ENCODE measurements around the gene ZNF516. TPM values are rescaled to one million over a fixed set of nuclear protein-coding genes. Genes with fewer than 3 reads are reported as not detected.

The ZNF516 gene
- total and polyA plus RNA-seq, 7 experiments from 2014 or later: 1.9 to 60.4 (median 21.7) TPM

GRCh38 chr18:76463358-76463757 is 31.7 kb downstream of the ZNF516 start:
- no peak for ATAC-seq
- no peaks in the 10 kb centered on the region for H3K27me3 ChIP-seq (ENCODE audit: control insufficient read depth in 2 of 2, insufficient read depth in 2 of 2, low read length in 2 of 2)
- H3K27ac ChIP-seq (ENCODE audit: low read depth, low read length): no peak overlapping the region
- H3K4me3 ChIP-seq (ENCODE audit: low read length): no peak overlapping the region
- peak overlapping the region in 1 of 9 donors; percentile 38 for H3K27ac Mint-ChIP-seq
- no peak for DNase-seq
- ChIA-PET CTCF (interaction anchor here (0.6 kb wide), 1 partner anchor 1229 kb away, joined by 3 read pairs; no protein-coding TSS in a partner anchor), POLR2A (no interaction called here)
- H3K36me3 ChIP-seq (ENCODE audit: control insufficient read depth in 2 of 3, insufficient read depth in 3 of 3, low read length in 3 of 3): peaks cover 0 to 9% (median 3%) of the 10 kb centered on the region in 3 experiments
- H3K4me3 Mint-ChIP-seq: no peak overlapping the region
- H3K36me3 Mint-ChIP-seq: peaks cover 0 to 32% (median 0%) of the 10 kb centered on the region in 5 donors
- peaks cover 0 to 15% of the 10 kb centered on the region in 2 donors for H3K4me1 ChIP-seq (ENCODE audit: control insufficient read depth in 2 of 2, insufficient read depth in 2 of 2, low read length in 2 of 2)
- no peaks in the 10 kb centered on the region for H3K9me3 ChIP-seq (ENCODE audit: control insufficient read depth in 2 of 3, low read length in 3 of 3)
- peaks cover 9 to 42% (median 34%) of the 10 kb centered on the region in 7 donors for H3K4me1 Mint-ChIP-seq
- H3K27me3 Mint-ChIP-seq: no peaks in the 10 kb centered on the region
- intact Hi-C loops (cut with micrococcal nuclease): no loop called here
- H3K9me3 Mint-ChIP-seq: no peaks in the 10 kb centered on the region

DNA sequence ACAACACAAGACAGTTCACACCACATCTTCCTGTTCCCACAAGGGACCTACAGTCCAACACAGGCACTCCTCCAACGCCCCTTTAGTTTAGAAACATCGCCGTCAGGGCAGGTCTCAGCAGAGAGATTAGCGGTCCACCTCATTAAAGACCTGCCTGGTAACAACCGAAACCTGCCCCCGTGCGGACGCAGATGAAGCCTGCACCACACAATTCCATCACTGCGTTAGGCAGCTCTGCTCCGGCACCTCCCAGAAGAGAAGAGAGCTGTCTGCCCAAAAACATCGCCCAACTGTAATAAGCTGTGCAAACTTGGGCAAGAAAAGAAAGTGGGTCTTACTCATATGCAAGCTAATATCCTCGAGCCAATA is 32.7 kb downstream of the ZNF516 start:
- DNase-seq: no peak
- H3K27me3 Mint-ChIP-seq: no peaks in the 10 kb centered on the region
- ATAC-seq: no peak
- intact Hi-C loops (cut with micrococcal nuclease): no loop called here
- no peaks in the 10 kb centered on the region for H3K9me3 Mint-ChIP-seq
- Histone ChIP-seq H3K4me1 (ENCODE audit: control insufficient read depth in 2 of 2, insufficient read depth in 2 of 2, low read length in 2 of 2) (peaks cover 0 to 4% of the 10 kb centered on the region in 2 donors), H3K36me3 (ENCODE audit: control insufficient read depth in 2 of 3, insufficient read depth in 3 of 3, low read length in 3 of 3) (peaks cover 0 to 9% (median 3%) of the 10 kb centered on the region in 3 experiments), H3K27me3 (ENCODE audit: control insufficient read depth in 2 of 2, insufficient read depth in 2 of 2, low read length in 2 of 2) (no peaks in the 10 kb centered on the region), H3K9me3 (ENCODE audit: control insufficient read depth in 2 of 3, low read length in 3 of 3) (no peaks in the 10 kb centered on the region), H3K27ac (ENCODE audit: low read depth, low read length) (no peak overlapping the region), H3K4me3 (ENCODE audit: low read length) (no peak overlapping the region)
- POLR2A ChIA-PET: no interaction called here
- CTCF ChIA-PET: no interaction called here
- H3K27ac Mint-ChIP-seq: peak overlapping the region in 2 of 9 donors; percentile 29 to 46
- H3K4me3 Mint-ChIP-seq: no peak overlapping the region
- peaks cover 0 to 33% (median 0%) of the 10 kb centered on the region in 5 donors for H3K36me3 Mint-ChIP-seq
- peaks cover 1 to 32% (median 24%) of the 10 kb centered on the region in 7 donors for H3K4me1 Mint-ChIP-seq

DNA sequence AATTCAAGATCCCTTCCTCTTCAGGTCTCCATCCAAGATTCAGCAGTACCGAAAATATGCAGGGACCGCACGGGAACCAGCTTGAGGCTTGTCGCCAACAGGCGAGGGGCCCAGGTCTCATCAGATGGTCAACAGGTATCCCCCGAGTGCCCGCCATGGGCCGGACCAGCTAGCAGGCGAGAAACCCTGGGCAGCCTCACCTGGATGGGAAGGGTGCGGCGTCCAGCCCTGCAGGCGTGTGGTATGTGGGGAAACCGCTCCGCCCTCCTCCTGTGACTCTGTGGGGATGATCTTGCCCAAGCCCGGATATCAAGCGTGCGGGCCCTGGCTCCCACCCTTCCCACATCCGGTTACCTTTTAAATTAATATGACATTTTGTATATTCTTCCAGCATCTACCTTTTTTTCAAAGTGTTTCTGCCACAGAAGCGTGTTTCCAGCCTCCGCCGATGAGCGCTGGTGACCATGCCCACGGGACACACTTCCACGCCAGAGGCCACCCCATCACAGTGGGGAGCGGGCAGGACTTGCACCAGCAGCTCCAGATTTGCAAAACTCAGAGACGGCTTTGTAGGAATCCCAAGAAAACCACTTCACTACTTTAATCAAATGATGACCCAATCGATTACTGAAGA is 33.2 kb downstream of the ZNF516 start:
- ChIA-PET CTCF (no interaction called here), POLR2A (no interaction called here)
- H3K36me3 Mint-ChIP-seq: peaks cover 0 to 33% (median 0%) of the 10 kb centered on the region in 5 donors
- H3K4me1 ChIP-seq (ENCODE audit: control insufficient read depth in 2 of 2, insufficient read depth in 2 of 2, low read length in 2 of 2): peaks cover 0 to 2% of the 10 kb centered on the region in 2 donors
- H3K36me3 ChIP-seq (ENCODE audit: control insufficient read depth in 2 of 3, insufficient read depth in 3 of 3, low read length in 3 of 3): peaks cover 0 to 9% (median 3%) of the 10 kb centered on the region in 3 experiments
- no peaks in the 10 kb centered on the region for H3K27me3 ChIP-seq (ENCODE audit: control insufficient read depth in 2 of 2, insufficient read depth in 2 of 2, low read length in 2 of 2)
- no peaks in the 10 kb centered on the region for H3K9me3 Mint-ChIP-seq
- ATAC-seq (no peak), DNase-seq (no peak)
- H3K4me3 ChIP-seq (ENCODE audit: low read length): no peak overlapping the region
- H3K9me3 ChIP-seq (ENCODE audit: control insufficient read depth in 2 of 3, low read length in 3 of 3): no peaks in the 10 kb centered on the region
- peaks cover 0 to 33% (median 26%) of the 10 kb centered on the region in 7 donors for H3K4me1 Mint-ChIP-seq
- no peak overlapping the region for H3K4me3 Mint-ChIP-seq
- intact Hi-C loops (cut with micrococcal nuclease): no loop called here
- no peaks in the 10 kb centered on the region for H3K27me3 Mint-ChIP-seq
- no peak overlapping the region for H3K27ac ChIP-seq (ENCODE audit: low read depth, low read length)
- peak overlapping the region in 1 of 9 donors; percentile 46 for H3K27ac Mint-ChIP-seq

DNA sequence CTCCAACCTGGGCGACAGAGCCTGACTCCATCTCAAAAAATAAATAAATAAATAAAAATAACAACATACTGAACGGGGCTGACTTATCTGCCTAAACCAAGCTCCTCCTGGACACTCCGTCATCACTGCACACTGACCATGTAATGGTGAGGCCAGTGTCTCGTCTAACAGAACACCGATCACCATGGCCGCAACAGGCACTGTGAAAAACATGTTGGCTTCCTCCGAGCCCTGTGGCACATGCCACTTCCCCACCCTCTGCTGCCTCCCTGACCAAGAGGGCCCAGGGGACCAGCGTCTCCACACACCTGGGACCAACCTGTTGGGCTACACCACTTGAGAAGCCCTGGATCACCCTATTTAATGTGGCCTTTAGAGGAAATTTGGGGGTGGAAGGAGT is 33.9 kb downstream of the ZNF516 start:
- Histone ChIP-seq H3K27ac (ENCODE audit: low read depth, low read length) (no peak overlapping the region), H3K4me3 (ENCODE audit: low read length) (no peak overlapping the region), H3K36me3 (ENCODE audit: control insufficient read depth in 2 of 3, insufficient read depth in 3 of 3, low read length in 3 of 3) (peaks cover 0 to 9% (median 3%) of the 10 kb centered on the region in 3 experiments), H3K9me3 (ENCODE audit: control insufficient read depth in 2 of 3, low read length in 3 of 3) (no peaks in the 10 kb centered on the region), H3K4me1 (ENCODE audit: control insufficient read depth in 2 of 2, insufficient read depth in 2 of 2, low read length in 2 of 2) (no peaks in the 10 kb centered on the region), H3K27me3 (ENCODE audit: control insufficient read depth in 2 of 2, insufficient read depth in 2 of 2, low read length in 2 of 2) (no peaks in the 10 kb centered on the region)
- H3K9me3 Mint-ChIP-seq: no peaks in the 10 kb centered on the region
- peaks cover 0 to 33% (median 0%) of the 10 kb centered on the region in 5 donors for H3K36me3 Mint-ChIP-seq
- CTCF ChIA-PET: no interaction called here
- POLR2A ChIA-PET: no interaction called here
- H3K4me3 Mint-ChIP-seq: no peak overlapping the region
- no peak for ATAC-seq
- H3K27ac Mint-ChIP-seq: no peak overlapping the region
- H3K27me3 Mint-ChIP-seq: no peaks in the 10 kb centered on the region
- DNase-seq: no peak
- intact Hi-C loops (cut with micrococcal nuclease): no loop called here
- peaks cover 0 to 28% (median 21%) of the 10 kb centered on the region in 7 donors for H3K4me1 Mint-ChIP-seq

DNA sequence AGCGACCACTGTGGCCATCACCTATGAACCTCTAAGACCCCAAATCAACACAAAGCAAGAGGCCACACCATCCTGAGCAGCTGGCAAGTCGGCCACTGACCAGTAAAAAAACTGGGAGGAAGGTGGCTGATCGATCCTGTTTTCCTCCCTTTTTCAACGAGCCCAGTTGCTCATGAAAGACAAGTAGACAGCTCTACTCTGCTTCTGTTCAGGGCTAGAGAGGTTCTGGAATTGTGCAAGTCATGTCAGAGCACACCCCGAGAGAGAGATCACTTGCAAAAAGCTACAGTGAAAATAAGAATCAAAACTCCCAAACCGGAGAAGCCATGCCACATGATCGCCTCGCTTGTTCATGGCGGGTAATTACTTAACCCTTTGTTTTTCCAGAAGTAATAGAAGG is 34.6 kb downstream of the ZNF516 start:
- Histone ChIP-seq H3K27me3 (ENCODE audit: control insufficient read depth in 2 of 2, insufficient read depth in 2 of 2, low read length in 2 of 2) (no peaks in the 10 kb centered on the region), H3K4me3 (ENCODE audit: low read length) (no peak overlapping the region), H3K4me1 (ENCODE audit: control insufficient read depth in 2 of 2, insufficient read depth in 2 of 2, low read length in 2 of 2) (no peaks in the 10 kb centered on the region), H3K27ac (ENCODE audit: low read depth, low read length) (no peak overlapping the region), H3K9me3 (ENCODE audit: control insufficient read depth in 2 of 3, low read length in 3 of 3) (no peaks in the 10 kb centered on the region), H3K36me3 (ENCODE audit: control insufficient read depth in 2 of 3, insufficient read depth in 3 of 3, low read length in 3 of 3) (peaks cover 0 to 9% (median 3%) of the 10 kb centered on the region in 3 experiments)
- intact Hi-C loops (cut with micrococcal nuclease): no loop called here
- CTCF ChIA-PET: no interaction called here
- no peak for DNase-seq
- Mint-ChIP-seq H3K36me3 (peaks cover 0 to 33% (median 0%) of the 10 kb centered on the region in 5 donors), H3K9me3 (no peaks in the 10 kb centered on the region), H3K27me3 (no peaks in the 10 kb centered on the region), H3K4me3 (no peak overlapping the region), H3K4me1 (peaks cover 0 to 29% (median 23%) of the 10 kb centered on the region in 7 donors), H3K27ac (no peak overlapping the region)
- no peak for ATAC-seq
- POLR2A ChIA-PET: no interaction called here

- peaks cover 0 to 33% (median 0%) of the 10 kb centered on the region in 5 donors for H3K36me3 Mint-ChIP-seq
- ATAC-seq (no peak), DNase-seq (no peak)
- Histone ChIP-seq H3K4me1 (ENCODE audit: control insufficient read depth in 2 of 2, insufficient read depth in 2 of 2, low read length in 2 of 2) (no peaks in the 10 kb centered on the region), H3K27ac (ENCODE audit: low read depth, low read length) (no peak overlapping the region), H3K27me3 (ENCODE audit: control insufficient read depth in 2 of 2, insufficient read depth in 2 of 2, low read length in 2 of 2) (no peaks in the 10 kb centered on the region), H3K9me3 (ENCODE audit: control insufficient read depth in 2 of 3, low read length in 3 of 3) (no peaks in the 10 kb centered on the region), H3K36me3 (ENCODE audit: control insufficient read depth in 2 of 3, insufficient read depth in 3 of 3, low read length in 3 of 3) (peaks cover 0 to 9% (median 3%) of the 10 kb centered on the region in 3 experiments), H3K4me3 (ENCODE audit: low read length) (no peak overlapping the region)
- no peak overlapping the region for H3K27ac Mint-ChIP-seq
- no peaks in the 10 kb centered on the region for H3K9me3 Mint-ChIP-seq
- ChIA-PET CTCF (no interaction called here), POLR2A (no interaction called here)
- no peak overlapping the region for H3K4me3 Mint-ChIP-seq
- H3K27me3 Mint-ChIP-seq: no peaks in the 10 kb centered on the region
- peaks cover 0 to 30% (median 25%) of the 10 kb centered on the region in 7 donors for H3K4me1 Mint-ChIP-seq
- intact Hi-C loops (cut with micrococcal nuclease): no loop called here
Measured at GRCh38 chr18:76459687-76460350, 35.2 kb downstream of the ZNF516 start.

DNA sequence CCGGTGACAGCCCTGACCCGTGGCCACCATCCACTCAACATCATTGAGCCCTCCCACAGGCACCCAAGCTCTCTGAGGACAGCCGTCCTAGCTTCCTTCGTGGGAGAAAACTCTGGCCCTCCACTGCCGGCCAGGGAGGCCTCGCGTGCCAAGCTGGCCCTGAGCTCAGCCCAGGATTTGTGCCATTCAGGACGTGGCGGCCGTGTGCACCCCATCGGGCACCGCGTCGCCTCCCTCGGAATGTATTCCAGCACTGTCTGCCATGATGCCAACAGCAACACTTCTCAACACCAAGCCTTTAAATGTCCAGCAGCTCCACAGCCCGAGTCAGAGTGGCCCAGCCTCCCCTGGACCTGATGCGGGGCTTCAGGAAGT is 35.7 kb downstream of the ZNF516 start:
- Histone ChIP-seq H3K27ac (ENCODE audit: low read depth, low read length) (no peak overlapping the region), H3K4me1 (ENCODE audit: control insufficient read depth in 2 of 2, insufficient read depth in 2 of 2, low read length in 2 of 2) (no peaks in the 10 kb centered on the region), H3K9me3 (ENCODE audit: control insufficient read depth in 2 of 3, low read length in 3 of 3) (no peaks in the 10 kb centered on the region), H3K27me3 (ENCODE audit: control insufficient read depth in 2 of 2, insufficient read depth in 2 of 2, low read length in 2 of 2) (no peaks in the 10 kb centered on the region), H3K4me3 (ENCODE audit: low read length) (no peak overlapping the region), H3K36me3 (ENCODE audit: control insufficient read depth in 2 of 3, insufficient read depth in 3 of 3, low read length in 3 of 3) (peaks cover 0 to 9% (median 3%) of the 10 kb centered on the region in 3 experiments)
- CTCF ChIA-PET: no interaction called here
- Mint-ChIP-seq H3K4me1 (peaks cover 0 to 36% (median 30%) of the 10 kb centered on the region in 7 donors), H3K9me3 (no peaks in the 10 kb centered on the region), H3K27me3 (peaks cover 0 to 2% (median 0%) of the 10 kb centered on the region in 5 donors), H3K4me3 (no peak overlapping the region), H3K36me3 (peaks cover 0 to 33% (median 0%) of the 10 kb centered on the region in 5 donors), H3K27ac (no peak overlapping the region)
- DNase-seq (no peak), ATAC-seq (no peak)
- POLR2A ChIA-PET: no interaction called here
- intact Hi-C loops (cut with micrococcal nuclease): no loop called here

Data from naive thymus-derived CD4-positive, alpha-beta T cell (primary cell).